Inflammatory macrophage treated with lipopolysaccharide for 1 hour (primary cell): ENCODE data around the gene RCAN2.
A peak's percentile ranks its signal among the peaks of the same experiment; 100 is the strongest.
"Not testable (repeated sequence)": the region's sequence is repeated elsewhere in the genome, so short reads cannot be mapped to it uniquely, and the experiment has no call there.

ENCODE experiments used
- DNase-seq, 2 donors: peaks; one replicate each; pipeline ENCODE4 v3.0.0-alpha.2; 2020 to 2022

Gene RCAN2

GRCh38 chr6:46438245-46438644 lies 53.0 kb downstream of the RCAN2 start:
- DNase-seq, result no peak

GRCh38 chr6:46437671-46438221 lies 53.5 kb downstream of the RCAN2 start:
- DNase-seq, result no peak

- DNase-seq, result no peak
Observed at GRCh38 chr6:46422619-46423018, 68.6 kb downstream of the RCAN2 start.

GRCh38 chr6:46421939-46422338 lies 69.3 kb downstream of the RCAN2 start:
- no peak for DNase-seq

- DNase-seq, result peak; percentile 71 to 75
Observed at GRCh38 chr6:46420921-46421638, 70.2 kb downstream of the RCAN2 start.

- peak; percentile 56 to 88 for DNase-seq
Observed at GRCh38 chr6:46419576-46420002, 71.7 kb downstream of the RCAN2 start.

- DNase-seq, result no peak
Observed at GRCh38 chr6:46414398-46414797, 76.9 kb downstream of the RCAN2 start.

GRCh38 chr6:46412662-46413061 lies 78.6 kb downstream of the RCAN2 start:
- DNase-seq, result peak in 1 of 2 donors; percentile 6

GRCh38 chr6:46411456-46412197 lies 79.6 kb downstream of the RCAN2 start:
- DNase-seq, result no peak

GRCh38 chr6:46410334-46410953 lies 80.8 kb downstream of the RCAN2 start:
- peak; percentile 12 to 63 for DNase-seq

- DNase-seq, result no peak
Observed at GRCh38 chr6:46407776-46408530, 83.3 kb downstream of the RCAN2 start.

- no peak for DNase-seq
Observed at GRCh38 chr6:46407246-46407645, 84.0 kb downstream of the RCAN2 start.

GRCh38 chr6:46405620-46406180 lies 85.5 kb downstream of the RCAN2 start:
- DNase-seq, result not testable (repeated sequence)

GRCh38 chr6:46400898-46401297 lies 90.4 kb downstream of the RCAN2 start:
- no peak for DNase-seq

- no peak for DNase-seq
Observed at GRCh38 chr6:46395530-46395929, 95.7 kb downstream of the RCAN2 start.

- DNase-seq, result no peak
Observed at GRCh38 chr6:46393940-46394337, 97.3 kb downstream of the RCAN2 start.

GRCh38 chr6:46393161-46393939 lies 97.9 kb downstream of the RCAN2 start:
- no peak for DNase-seq

GRCh38 chr6:46392294-46392693 lies 99.0 kb downstream of the RCAN2 start:
- no peak for DNase-seq

- DNase-seq, result no peak
Observed at GRCh38 chr6:46390153-46390876, 100.9 kb downstream of the RCAN2 start.

GRCh38 chr6:46387728-46388127 lies 103.5 kb downstream of the RCAN2 start:
- DNase-seq, result not testable (repeated sequence)

- DNase-seq, result no peak
Observed at GRCh38 chr6:46381579-46381978, 109.7 kb downstream of the RCAN2 start.
